IMR-90 (cell line): ENCODE measurements around the gene RAD51C. TPM values are rescaled to one million over a fixed set of nuclear protein-coding genes. Genes with fewer than 3 reads are reported as not detected.
"Not testable (repeated sequence)": the region's sequence is repeated elsewhere in the genome, so short reads cannot be mapped to it uniquely, and the experiment has no call there.

ENCODE experiments used
- ATAC-seq: fragments of 200-7000 bp; cut with Tn5 transposase; 2 replicates; pipeline ENCODE4 v1.9.1; 2020; ENCODE audit warnings: low read depth, mild to moderate bottlenecking, moderate library complexity
- BruUV-seq: library from RNA; stranded (reverse); fragments of 400-500 nt; replicated peaks from 2 replicates; lab custom pipeline; 2021; lab: Mats Ljungman, UMichigan
- CTCF ChIA-PET: fragments of 300-600 bp; formaldehyde crosslinking; extraction: SDS; loops from one replicate; lab custom pipeline; 2021; ENCODE audit warnings: antibody characterized with exemption; lab: Yijun Ruan, JAX
- POLR2A ChIA-PET: fragments of 300-600 bp; sonication (Branson Sonifier 250); formaldehyde crosslinking; loops from one replicate; lab custom pipeline; 2022; ENCODE audit warnings: antibody characterized with exemption; ENCODE audit not compliant: unreplicated experiment; lab: Charles Lee
- DNase-seq: peaks from one replicate; pipeline ENCODE4 v3.0.0; 2013
- H2AFZ ChIP-seq: replicated peaks from 2 replicates; pipeline ENCODE3; 2013; ENCODE audit warnings: low read length, mild to moderate bottlenecking; ENCODE audit not compliant: poor library complexity
- H2AK5ac ChIP-seq: 2 replicates; pipeline ENCODE4 v1.6.1; 2013; ENCODE audit warnings: low read depth, low read length, inconsistent platforms
- H2AK9ac ChIP-seq: replicated peaks from 2 replicates; pipeline ENCODE3; 2013; ENCODE audit warnings: mild to moderate bottlenecking, low read depth, low read length, moderate library complexity; ENCODE audit not compliant: poor library complexity
- H2BK120ac ChIP-seq: 2 replicates; pipeline ENCODE4 v1.6.1; 2013; ENCODE audit warnings: low read depth, low read length, inconsistent platforms
- H2BK15ac ChIP-seq: 3 replicates; pipeline ENCODE4 v1.6.1; 2013; ENCODE audit warnings: low read depth, low read length, inconsistent platforms
- H2BK20ac ChIP-seq: 2 replicates; pipeline ENCODE4 v1.6.1; 2013; ENCODE audit warnings: low read depth, mild to moderate bottlenecking, inconsistent platforms, low read length, moderate library complexity
- H2BK5ac ChIP-seq: 2 replicates; pipeline ENCODE4 v1.6.1; 2013; ENCODE audit warnings: mild to moderate bottlenecking, low read depth, low read length, inconsistent platforms; ENCODE audit not compliant: poor library complexity, severe bottlenecking
- H3K14ac ChIP-seq: replicated peaks from 2 replicates; pipeline ENCODE4 v1.6.1; 2013; ENCODE audit warnings: low read depth, low read length, inconsistent platforms
- H3K18ac ChIP-seq: 2 replicates; pipeline ENCODE4 v1.6.1; 2013; ENCODE audit warnings: low read depth, low read length, control low read depth
- H3K23ac ChIP-seq: 2 replicates; pipeline ENCODE4 v1.6.1; 2013; ENCODE audit warnings: low read depth, low read length, inconsistent platforms
- H3K27ac ChIP-seq: 2 replicates; pipeline ENCODE4 v1.5.1; 2013; ENCODE audit warnings: mild to moderate bottlenecking, control low read depth, low read length; ENCODE audit not compliant: insufficient read depth
- H3K27me3 ChIP-seq: 2 replicates; pipeline ENCODE4 v1.6.1; 2013; ENCODE audit warnings: low read length; ENCODE audit not compliant: control insufficient read depth, insufficient read depth
- H3K36me3 ChIP-seq: 2 replicates; pipeline ENCODE4 v1.6.1; 2013; ENCODE audit warnings: low read length, mixed read lengths; ENCODE audit not compliant: control insufficient read depth, insufficient read depth
- H3K4ac ChIP-seq: 2 replicates; pipeline ENCODE4 v1.6.1; 2013; ENCODE audit warnings: low read depth, low read length, inconsistent platforms
- H3K4me1 ChIP-seq: 2 replicates; pipeline ENCODE4 v1.6.1; 2013; ENCODE audit warnings: low read length, mixed read lengths; ENCODE audit not compliant: control insufficient read depth, insufficient read depth
- H3K4me2 ChIP-seq: 2 replicates; pipeline ENCODE4 v1.6.1; 2013; ENCODE audit warnings: low read depth, mild to moderate bottlenecking, control low read depth, low read length, moderate library complexity
- H3K4me3 ChIP-seq: 2 replicates; pipeline ENCODE4 v1.5.1; 2013; ENCODE audit warnings: low read depth, mild to moderate bottlenecking, control low read depth, low read length, moderate library complexity; ENCODE audit not compliant: insufficient read depth
- H3K56ac ChIP-seq: 2 replicates; pipeline ENCODE4 v1.6.1; 2013; ENCODE audit warnings: low read length, inconsistent platforms; ENCODE audit not compliant: insufficient read depth; ENCODE audit errors: extremely low read depth
- H3K79me1 ChIP-seq, 2 experiments: 2 replicates each; pipeline ENCODE4 v1.6.1; 2013; ENCODE audit warnings: low read length in 2 of 2, inconsistent platforms in 1 of 2, low read depth in 1 of 2
- H3K9ac ChIP-seq: 2 replicates; pipeline ENCODE4 v1.6.1; 2013; ENCODE audit warnings: low read depth, low read length, control low read depth
- H3K9me1 ChIP-seq: 2 replicates; pipeline ENCODE4 v1.6.1; 2013; ENCODE audit warnings: low read length, inconsistent platforms; ENCODE audit not compliant: insufficient read depth
- H3K9me3 ChIP-seq: 2 replicates; pipeline ENCODE4 v1.6.1; 2013; ENCODE audit warnings: low read length; ENCODE audit not compliant: control insufficient read depth, insufficient read depth
- H4K20me1 ChIP-seq: 2 replicates; pipeline ENCODE4 v1.6.1; 2013; ENCODE audit warnings: low read length, inconsistent platforms; ENCODE audit not compliant: insufficient read depth
- H4K5ac ChIP-seq: 2 replicates; pipeline ENCODE4 v1.6.1; 2013; ENCODE audit warnings: mild to moderate bottlenecking, low read depth, low read length, control low read depth
- H4K8ac ChIP-seq, 2 experiments: 2 replicates each; pipeline ENCODE4 v1.6.1; 2013; ENCODE audit warnings: low read depth in 2 of 2, low read length in 2 of 2, control low read depth in 1 of 2, inconsistent platforms in 1 of 2
- H4K91ac ChIP-seq: 2 replicates; pipeline ENCODE4 v1.6.1; 2013; ENCODE audit warnings: low read depth, low read length, inconsistent platforms; ENCODE audit not compliant: insufficient read depth
- WGBS, 2 experiments: methylation state at CpG; one replicate each; pipeline versions ENCODE4 v1.1.5 to v1.1.7; 2013; ENCODE audit warnings: missing lambda C conversion rate in 2 of 2; ENCODE audit not compliant: insufficient read length in 1 of 2; ENCODE audit errors: extremely low coverage in 2 of 2; 5-methylcytosine and 5-hydroxymethylcytosine counted together
- dilution Hi-C: fragments of 300-500 bp; cut with HindIII; formaldehyde crosslinking; loops from one replicate; pipeline ENCODE4 v1.14.3; 2018; ENCODE audit warnings: low sequenced_read_pairs; ENCODE audit not compliant: unreplicated experiment
- in situ Hi-C: fragments of 300-500 bp; cut with MboI; formaldehyde crosslinking; loops from 3 replicates; pipeline ENCODE4 v1.14.3; 2019; ENCODE audit warnings: low sequenced_read_pairs, inconsistent platforms, mixed read lengths
- intact Hi-C: fragments of 100-400 bp; cut with micrococcal nuclease; formaldehyde crosslinking; loops from 2 replicates; pipeline ENCODE4 v1.10.0; 2022
- polyA plus RNA-seq, 3 experiments: library from polyadenylated mRNA; depleted of rRNA; stranded (reverse); fragments of >200 nt; gene quantifications; 2 replicates each; pipeline ENCODE4 v1.2.3, GENCODE V29; 2012; ENCODE audit warnings: low replicate concordance in 1 of 3
- total RNA-seq: library from RNA; depleted of rRNA; stranded (reverse); fragments of >200 nt; gene quantifications from 2 replicates; pipeline ENCODE4 v1.2.3, GENCODE V29; 2012

Gene RAD51C
- total and polyA plus RNA-seq, 2 of the 4 experiments (the other 2 are of a cell fraction): 21.1 to 28.3 TPM

DNA sequence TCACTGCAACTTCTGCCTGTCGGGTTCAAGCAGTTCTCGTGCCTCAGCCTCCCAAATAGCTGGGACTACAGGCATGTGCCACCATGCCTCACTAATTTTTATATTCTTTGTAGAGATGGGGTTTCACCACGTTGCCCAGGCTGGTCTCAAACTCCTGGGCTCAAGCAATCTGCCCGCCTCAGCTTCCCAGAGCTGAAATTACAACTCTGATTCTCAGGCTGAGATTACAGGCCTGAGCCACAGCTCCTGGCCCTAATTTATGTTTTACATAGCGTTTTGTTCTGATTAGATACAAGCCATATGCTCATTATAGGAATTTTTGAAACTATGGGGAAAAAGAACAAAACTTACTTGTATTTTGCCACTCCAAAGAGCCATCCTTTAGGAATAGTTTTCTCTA, 86.1 kb downstream of the RAD51C start:
- H3K27ac ChIP-seq, H3K9me3 ChIP-seq, CTCF ChIA-PET, H3K4me1 ChIP-seq, H3K14ac ChIP-seq, in situ Hi-C loops, H2BK15ac ChIP-seq, ATAC-seq, H3K9me1 ChIP-seq, H3K36me3 ChIP-seq, POLR2A ChIA-PET, H2AK9ac ChIP-seq, H3K23ac ChIP-seq, BruUV-seq, H2AK5ac ChIP-seq, H2BK20ac ChIP-seq, H4K91ac ChIP-seq, H3K18ac ChIP-seq, H4K20me1 ChIP-seq, H3K4me3 ChIP-seq, H2AFZ ChIP-seq, H3K4ac ChIP-seq, H2BK120ac ChIP-seq, H2BK5ac ChIP-seq, H3K27me3 ChIP-seq, H3K4me2 ChIP-seq, DNase-seq, dilution Hi-C loops, H4K8ac ChIP-seq, H4K5ac ChIP-seq, H3K79me1 ChIP-seq, intact Hi-C loops, H3K9ac ChIP-seq, H3K56ac ChIP-seq: not testable (repeated sequence)
- 60% methylated on average over 1 of the region's 5 CpGs; no CpG with 5 or more reads in 1 of the 2 experiments for WGBS, 2 experiments
